Heart left ventricle (tissue), 13 donors: ENCODE measurements around the gene SOCS3.

Source experiments
- POLR2A ChIP-seq, 2 donors: fragments of 450-650 bp; IDR thresholded peaks; one replicate each; pipeline ENCODE4 v1.6.1; 2017; ENCODE audit warnings: antibody characterized with exemption in 2 of 2, mild to moderate bottlenecking in 2 of 2, moderate library complexity in 2 of 2
- TF ChIP-seq, protein P1 (sequence below), 12 donors: fragments of 200-600 bp; sonication (generic) in 4 of 12; IDR thresholded peaks; one replicate each; pipeline versions ENCODE4 v1.5.0 to v1.8.0; 2018 to 2022; ENCODE audit warnings: antibody characterized with exemption in 12 of 12, mild to moderate bottlenecking in 5 of 12
- donor health status: ischemic (EF 13 %, LVEDD 7.1; RV severe dilation, severe dysfunction).
- donor health status: DM: no; HTN: yes; CAD: no.
- donor health status: DM: no; HTN: no; CAD: no.
- donor health status: ischemic (EF 25% LVEDD 6.9; RV normal size, moderate dysfunction).
- donor health status: ischemic (EF 25% LVEDD 5.7; RV mildly dilated, moderate dysfunction).
- donor health status: ischemic (EF 35%, LVEDD 5.7; RV mildly dilated, moderate dysfunction).
- donor health status: nonischemic (EF 11% LVEDD 7.7; RV severe dilation, severe dysfunction).
- donor health status: DM: yes; HTN: yes; CAD: no.
- donor health status: PGD.
- donor health status: ischemic (EF 29% LVEDD 5.4; RV normal size, mild dysfunction).
- donor health status: nonischemic (EF 23%, LVEDD 6.1; RV moderate dilation, normal function).

DNA sequence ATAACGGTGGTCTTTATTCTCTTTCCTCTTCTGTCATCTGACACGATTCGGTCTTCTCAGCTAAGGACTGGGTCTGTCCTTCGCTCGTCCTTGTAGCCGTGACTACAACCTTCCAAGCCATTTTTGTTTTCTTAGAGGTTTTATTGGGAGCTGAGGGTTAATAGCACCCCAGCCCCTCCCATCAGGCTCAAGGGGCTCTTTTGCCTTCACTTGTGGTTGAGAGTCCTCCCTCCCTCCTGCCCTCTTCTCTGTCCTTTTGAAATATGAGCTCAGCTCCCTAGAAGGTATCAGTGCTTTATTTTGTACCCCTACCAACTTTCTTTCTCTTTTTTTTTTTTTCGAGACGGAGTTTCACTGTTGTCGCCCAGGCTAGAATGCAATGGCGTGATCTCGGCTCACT, 24.7 kb downstream of the SOCS3 start:
- TF ChIP-seq, protein P1, sequence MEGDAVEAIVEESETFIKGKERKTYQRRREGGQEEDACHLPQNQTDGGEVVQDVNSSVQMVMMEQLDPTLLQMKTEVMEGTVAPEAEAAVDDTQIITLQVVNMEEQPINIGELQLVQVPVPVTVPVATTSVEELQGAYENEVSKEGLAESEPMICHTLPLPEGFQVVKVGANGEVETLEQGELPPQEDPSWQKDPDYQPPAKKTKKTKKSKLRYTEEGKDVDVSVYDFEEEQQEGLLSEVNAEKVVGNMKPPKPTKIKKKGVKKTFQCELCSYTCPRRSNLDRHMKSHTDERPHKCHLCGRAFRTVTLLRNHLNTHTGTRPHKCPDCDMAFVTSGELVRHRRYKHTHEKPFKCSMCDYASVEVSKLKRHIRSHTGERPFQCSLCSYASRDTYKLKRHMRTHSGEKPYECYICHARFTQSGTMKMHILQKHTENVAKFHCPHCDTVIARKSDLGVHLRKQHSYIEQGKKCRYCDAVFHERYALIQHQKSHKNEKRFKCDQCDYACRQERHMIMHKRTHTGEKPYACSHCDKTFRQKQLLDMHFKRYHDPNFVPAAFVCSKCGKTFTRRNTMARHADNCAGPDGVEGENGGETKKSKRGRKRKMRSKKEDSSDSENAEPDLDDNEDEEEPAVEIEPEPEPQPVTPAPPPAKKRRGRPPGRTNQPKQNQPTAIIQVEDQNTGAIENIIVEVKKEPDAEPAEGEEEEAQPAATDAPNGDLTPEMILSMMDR (IDR thresholded peaks at IDR 0.05): no peak
- TF ChIP-seq POLR2A (IDR thresholded peaks at IDR 0.05): no peak
